Neural progenitor cell (in vitro differentiated cells): ENCODE data around the gene PCYOX1L. TPM values are rescaled to one million over a fixed set of nuclear protein-coding genes. Genes with fewer than 3 reads are reported as not detected.

Experiments used
- DNase-seq: peaks from one replicate; pipeline ENCODE4 v3.0.0-alpha.2; 2016; ENCODE audit warnings: low spot score
- H2AFZ ChIP-seq: fragments of 200-600 bp; sonication (generic); replicated peaks from 2 replicates; pipeline ENCODE4 v1.6.1; 2016; ENCODE audit warnings: antibody characterized with exemption
- H3F3A ChIP-seq: fragments of 200-600 bp; sonication (generic); 2 replicates; pipeline ENCODE4 v1.6.1; 2016; ENCODE audit warnings: antibody characterized with exemption, low read depth
- H3K27ac ChIP-seq: fragments of 200-600 bp; sonication (generic); 2 replicates; pipeline ENCODE4 v1.5.1; 2016; ENCODE audit warnings: mild to moderate bottlenecking
- H3K27me3 ChIP-seq: fragments of 200-600 bp; sonication (generic); 2 replicates; pipeline ENCODE4 v1.6.1; 2016; ENCODE audit warnings: mild to moderate bottlenecking, moderate library complexity
- H3K36me3 ChIP-seq: fragments of 200-600 bp; sonication (generic); 2 replicates; pipeline ENCODE4 v1.5.1; 2016
- H3K4me1 ChIP-seq: fragments of 200-600 bp; sonication (generic); 2 replicates; pipeline ENCODE4 v1.6.1; 2016; ENCODE audit warnings: mixed run types
- H3K4me2 ChIP-seq: fragments of 200-600 bp; sonication (generic); 2 replicates; pipeline ENCODE4 v1.6.1; 2016
- H3K4me3 ChIP-seq: fragments of 200-600 bp; sonication (generic); 2 replicates; pipeline ENCODE4 v1.5.1; 2016
- H3K79me2 ChIP-seq: fragments of 200-600 bp; sonication (generic); 2 replicates; pipeline ENCODE4 v1.6.1; 2016; ENCODE audit warnings: low read depth
- H3K9ac ChIP-seq: fragments of 200-600 bp; sonication (generic); 2 replicates; pipeline ENCODE4 v1.6.1; 2016
- H3K9me3 ChIP-seq: fragments of 200-600 bp; sonication (generic); 2 replicates; pipeline ENCODE4 v1.5.1; 2016; ENCODE audit warnings: low read depth
- H4K20me1 ChIP-seq: fragments of 200-600 bp; sonication (generic); 2 replicates; pipeline ENCODE4 v1.6.1; 2016; ENCODE audit warnings: low read depth
- H3K27ac Mint-ChIP-seq: 3 replicates; pipeline ENCODE4 v1.8.0; 2021; ENCODE audit warnings: mixed read lengths
- H3K27me3 Mint-ChIP-seq: 2 replicates; pipeline ENCODE4 v1.8.0; 2022; ENCODE audit warnings: low read depth, mild to moderate bottlenecking, inconsistent platforms, moderate library complexity, mixed read lengths; ENCODE audit not compliant: insufficient read depth
- H3K36me3 Mint-ChIP-seq: 3 replicates; pipeline ENCODE4 v1.8.0; 2021; ENCODE audit warnings: mixed read lengths
- H3K4me1 Mint-ChIP-seq: 3 replicates; pipeline ENCODE4 v1.8.0; 2021; ENCODE audit warnings: mixed read lengths
- H3K4me3 Mint-ChIP-seq: 3 replicates; pipeline ENCODE4 v1.8.0; 2021; ENCODE audit warnings: mild to moderate bottlenecking, moderate library complexity, mixed read lengths
- H3K9me3 Mint-ChIP-seq: 3 replicates; pipeline ENCODE4 v1.8.0; 2020; ENCODE audit warnings: mixed read lengths
- CTCF ChIP-seq: fragments of 200-600 bp; sonication (generic); IDR thresholded peaks from 2 replicates; pipeline ENCODE4 v1.5.1; 2017; ENCODE audit warnings: antibody characterized with exemption, mild to moderate bottlenecking
- EZH2 ChIP-seq: fragments of 200-600 bp; sonication (generic); IDR thresholded peaks from 2 replicates; pipeline ENCODE4 v1.6.1; 2017; ENCODE audit warnings: antibody characterized with exemption, mild to moderate bottlenecking, moderate library complexity
- EZH2phosphoT487 ChIP-seq: fragments of 200-600 bp; sonication (generic); IDR thresholded peaks from 2 replicates; pipeline ENCODE4 v1.6.1; 2017; ENCODE audit warnings: antibody characterized with exemption
- total RNA-seq: library from RNA; depleted of rRNA; stranded (reverse); fragments of >200 nt; gene quantifications from 2 replicates; pipeline ENCODE4 v1.2.3, GENCODE V29; 2015; ENCODE audit warnings: low replicate concordance

Gene PCYOX1L
- total RNA-seq, 1 donor from 2014 or later: 16.4 TPM

GRCh38 chr5:149356391-149356790 lies 1.5 kb upstream of the PCYOX1L start:
- peak overlapping the region; percentile 55 for H3K4me3 Mint-ChIP-seq
- Histone ChIP-seq H3K27me3 (no peaks in the 10 kb centered on the region), H3K4me1 (peaks cover 8% of the 10 kb centered on the region), H3K36me3 (peaks cover 18% of the 10 kb centered on the region), H3K27ac (no peak overlapping the region), H3K4me2 (no peak overlapping the region), H3K9ac (no peak overlapping the region), H4K20me1 (no peaks in the 10 kb centered on the region), H3K9me3 (no peaks in the 10 kb centered on the region), H3K4me3 (no peak overlapping the region), H3K79me2 (peaks cover 51% of the 10 kb centered on the region), H3F3A (peaks cover 28% of the 10 kb centered on the region), H2AFZ (no peak overlapping the region)
- no peak for TF ChIP-seq CTCF
- TF ChIP-seq EZH2phosphoT487: no peak
- TF ChIP-seq EZH2: no peak
- H3K4me1 Mint-ChIP-seq: peaks cover 19% of the 10 kb centered on the region
- H3K27ac Mint-ChIP-seq: no peak overlapping the region
- DNase-seq: no peak
- H3K27me3 Mint-ChIP-seq: peaks cover 2% of the 10 kb centered on the region
- no peaks in the 10 kb centered on the region for H3K9me3 Mint-ChIP-seq
- peaks cover 10% of the 10 kb centered on the region for H3K36me3 Mint-ChIP-seq

GRCh38 chr5:149358294-149358651 lies 427 bp downstream of the PCYOX1L start:
- no peaks in the 10 kb centered on the region for H3K27me3 ChIP-seq
- Mint-ChIP-seq H3K4me1 (peaks cover 19% of the 10 kb centered on the region), H3K27ac (peak overlapping the region; percentile 34), H3K4me3 (peak overlapping the region; percentile 94), H3K36me3 (peaks cover 10% of the 10 kb centered on the region), H3K9me3 (no peaks in the 10 kb centered on the region), H3K27me3 (peaks cover 2% of the 10 kb centered on the region)
- peak overlapping the region; percentile 97 for H2AFZ ChIP-seq
- peak overlapping the region; percentile 100 for H3K4me2 ChIP-seq
- H3K36me3 ChIP-seq: peaks cover 2% of the 10 kb centered on the region
- peak overlapping the region; percentile 91 for H3K4me3 ChIP-seq
- H3K79me2 ChIP-seq: peaks cover 32% of the 10 kb centered on the region
- no peak for TF ChIP-seq EZH2phosphoT487
- TF ChIP-seq CTCF: no peak
- no peak for TF ChIP-seq EZH2
- H3F3A ChIP-seq: peaks cover 25% of the 10 kb centered on the region
- H3K9me3 ChIP-seq: no peaks in the 10 kb centered on the region
- H3K4me1 ChIP-seq: peaks cover 8% of the 10 kb centered on the region
- H3K27ac ChIP-seq: no peak overlapping the region
- H4K20me1 ChIP-seq: no peaks in the 10 kb centered on the region
- no peak for DNase-seq
- H3K9ac ChIP-seq: no peak overlapping the region

- peak overlapping the region; percentile 91 for H3K4me3 ChIP-seq
- peak overlapping the region; percentile 100 for H3K4me2 ChIP-seq
- peaks cover 31% of the 10 kb centered on the region for H3K79me2 ChIP-seq
- peaks cover 19% of the 10 kb centered on the region for H3K4me1 Mint-ChIP-seq
- H3K4me3 Mint-ChIP-seq: peak overlapping the region; percentile 94
- H2AFZ ChIP-seq: no peak overlapping the region
- no peaks in the 10 kb centered on the region for H4K20me1 ChIP-seq
- H3F3A ChIP-seq: peaks cover 19% of the 10 kb centered on the region
- no peak for TF ChIP-seq CTCF
- TF ChIP-seq EZH2: no peak
- TF ChIP-seq EZH2phosphoT487: no peak
- H3K9me3 Mint-ChIP-seq: no peaks in the 10 kb centered on the region
- no peaks in the 10 kb centered on the region for H3K27me3 ChIP-seq
- H3K27ac ChIP-seq: no peak overlapping the region
- no peak overlapping the region for H3K9ac ChIP-seq
- no peak overlapping the region for H3K27ac Mint-ChIP-seq
- H3K36me3 ChIP-seq: no peaks in the 10 kb centered on the region
- peaks cover 8% of the 10 kb centered on the region for H3K4me1 ChIP-seq
- no peak for DNase-seq
- H3K36me3 Mint-ChIP-seq: peaks cover 10% of the 10 kb centered on the region
- H3K9me3 ChIP-seq: no peaks in the 10 kb centered on the region
- peaks cover 2% of the 10 kb centered on the region for H3K27me3 Mint-ChIP-seq
These were observed 1.1 kb downstream of the PCYOX1L start for GRCh38 chr5:149358868-149359495.
